ENCODE measurements around the gene RAI1.

Gene RAI1

GRCh38 chr17:17839791-17840707, 158.8 kb downstream of the RAI1 start:
- peak; percentile 92 for DNase-seq (ENCODE audit: extremely low read depth, insufficient read length)
- Histone ChIP-seq H3K4me3 (replicated peaks; ENCODE audit: low read depth, low read length) (peak overlapping the region; percentile 67), H3K27me3 (replicated peaks; ENCODE audit: control insufficient read depth, insufficient read depth, low read length) (no peaks in the 10 kb centered on the region), H3K36me3 (ENCODE audit: control insufficient read depth, insufficient read depth, low read length) (no peaks in the 10 kb centered on the region; the same call in 1 of the 2 replicates)
- no peak for TF ChIP-seq CTCF (IDR thresholded peaks at IDR 0.05; ENCODE audit: insufficient read depth, low read length, poor library complexity, severe bottlenecking)

- Histone ChIP-seq H3K4me3 (replicated peaks; ENCODE audit: low read depth, low read length) (peak overlapping the region; percentile 67), H3K27me3 (replicated peaks; ENCODE audit: control insufficient read depth, insufficient read depth, low read length) (no peaks in the 10 kb centered on the region), H3K36me3 (ENCODE audit: control insufficient read depth, insufficient read depth, low read length) (no peaks in the 10 kb centered on the region)
- no peak for TF ChIP-seq CTCF (IDR thresholded peaks at IDR 0.05; ENCODE audit: insufficient read depth, low read length, poor library complexity, severe bottlenecking)
- DNase-seq (ENCODE audit: extremely low read depth, insufficient read length), result no peak
These were observed 159.7 kb downstream of the RAI1 start for GRCh38 chr17:17840751-17841591.

GRCh38 chr17:17841601-17842025, 160.4 kb downstream of the RAI1 start:
- no peak for DNase-seq (ENCODE audit: extremely low read depth, insufficient read length)
- no peaks in the 10 kb centered on the region for H3K27me3 ChIP-seq (replicated peaks; ENCODE audit: control insufficient read depth, insufficient read depth, low read length)

GRCh38 chr17:17842111-17842876, 161.0 kb downstream of the RAI1 start:
- Histone ChIP-seq H3K4me3 (replicated peaks; ENCODE audit: low read depth, low read length) (no peak overlapping the region), H3K36me3 (ENCODE audit: control insufficient read depth, insufficient read depth, low read length) (no peaks in the 10 kb centered on the region), H3K27me3 (replicated peaks; ENCODE audit: control insufficient read depth, insufficient read depth, low read length) (no peaks in the 10 kb centered on the region)
- no peak for TF ChIP-seq CTCF (IDR thresholded peaks at IDR 0.05; ENCODE audit: insufficient read depth, low read length, poor library complexity, severe bottlenecking)
- no peak for DNase-seq (ENCODE audit: extremely low read depth, insufficient read length)

More at GRCh38 chr17:17841601-17842025, 160.4 kb downstream of the RAI1 start:
- Histone ChIP-seq H3K4me3 (replicated peaks; ENCODE audit: low read depth, low read length) (no peak overlapping the region), H3K36me3 (ENCODE audit: control insufficient read depth, insufficient read depth, low read length) (no peaks in the 10 kb centered on the region)
- no peak for TF ChIP-seq CTCF (IDR thresholded peaks at IDR 0.05; ENCODE audit: insufficient read depth, low read length, poor library complexity, severe bottlenecking)

GRCh38 chr17:17843096-17843495, 161.8 kb downstream of the RAI1 start:
- TF ChIP-seq CTCF (IDR thresholded peaks at IDR 0.05; ENCODE audit: insufficient read depth, low read length, poor library complexity, severe bottlenecking), result no peak

More at GRCh38 chr17:17843096-17843495, 161.8 kb downstream of the RAI1 start:
- no peaks in the 10 kb centered on the region for H3K36me3 ChIP-seq (ENCODE audit: control insufficient read depth, insufficient read depth, low read length)
- H3K4me3 ChIP-seq (replicated peaks; ENCODE audit: low read depth, low read length), result no peak overlapping the region
- H3K27me3 ChIP-seq (replicated peaks; ENCODE audit: control insufficient read depth, insufficient read depth, low read length), result no peaks in the 10 kb centered on the region
- DNase-seq (ENCODE audit: extremely low read depth, insufficient read length), result no peak
